Transverse colon (tissue), 4 donors: Measurements from ENCODE around the gene SCN4A. TPM values are rescaled to one million over a fixed set of nuclear protein-coding genes. Genes with fewer than 3 reads are reported as not detected.
"Not testable (repeated sequence)": the region's sequence is repeated elsewhere in the genome, so short reads cannot be mapped to it uniquely, and the experiment has no call there.

Source experiments
- DNase-seq: peaks from one replicate; pipeline ENCODE4 v3.0.0-alpha.2; 2019
- H3K27ac ChIP-seq, 4 donors: fragments of 200-600 bp; sonication (generic); 2 replicates each; pipeline ENCODE4 v1.5.1; 2016 to 2018; ENCODE audit warnings: inconsistent platforms in 4 of 4
- H3K27me3 ChIP-seq: fragments of 200-600 bp; sonication (generic); 2 replicates; pipeline ENCODE4 v1.5.1; 2017; ENCODE audit warnings: inconsistent platforms
- H3K36me3 ChIP-seq, 4 donors: fragments of 200-600 bp; sonication (generic); 2 replicates each; pipeline ENCODE4 v1.5.1; 2017 to 2019; ENCODE audit warnings: inconsistent platforms in 4 of 4
- H3K4me1 ChIP-seq, 4 donors: fragments of 200-600 bp; sonication (generic); 2 replicates each; pipeline ENCODE4 v1.5.1; 2017 to 2020; ENCODE audit warnings: inconsistent platforms in 4 of 4
- H3K4me3 ChIP-seq, 4 donors: fragments of 200-600 bp; sonication (generic); 1 replicate in 1 of 4; 2 replicates in 3 of 4; pipeline versions ENCODE4 v1.5.1 to v1.6.1; 2017 to 2019; ENCODE audit warnings: inconsistent platforms in 4 of 4
- H3K9me3 ChIP-seq, 2 donors: fragments of 200-600 bp; sonication (generic); 2 replicates each; pipeline ENCODE4 v1.5.1; 2017 to 2019; ENCODE audit warnings: inconsistent platforms in 2 of 2
- CTCF ChIP-seq, 5 experiments: fragments of 200-600 bp in 3 of 5; fragments of 450-650 bp in 2 of 5; sonication (generic) in 3 of 5; IDR thresholded peaks; 1 replicate in 2 of 5; 2 replicates in 3 of 5; pipeline ENCODE4 v1.5.1; 2016 to 2017; ENCODE audit warnings: antibody characterized with exemption in 5 of 5, inconsistent platforms in 3 of 5, mild to moderate bottlenecking in 2 of 5, moderate library complexity in 1 of 5
- EP300 ChIP-seq: sonication (generic); formaldehyde crosslinking; IDR thresholded peaks from one replicate; pipeline ENCODE4 v1.6.1; 2017; ENCODE audit warnings: antibody characterized with exemption, low read depth
- POLR2A ChIP-seq: fragments of 450-650 bp; IDR thresholded peaks from one replicate; pipeline ENCODE4 v1.6.1; 2016; ENCODE audit warnings: antibody characterized with exemption, mild to moderate bottlenecking, moderate library complexity
- POLR2AphosphoS5 ChIP-seq, 3 donors: sonication (generic); formaldehyde crosslinking; IDR thresholded peaks; one replicate each; pipeline ENCODE4 v1.6.1; 2016; ENCODE audit warnings: antibody characterized with exemption in 3 of 3
- WGBS, 2 donors: methylation state at CpG; one replicate each; pipeline ENCODE4 v1.1.5; 2018; ENCODE audit warnings: low coverage in 1 of 2; 5-methylcytosine and 5-hydroxymethylcytosine counted together
- in situ Hi-C, 4 donors: fragments of 200-750 bp; cut with MboI; loops; one replicate each; pipeline versions ENCODE4 v1.15.0 to v1.15.1; 2017; ENCODE audit warnings: low sequenced_read_pairs in 3 of 4, low pct_ligation_motif_present in 1 of 4, low pct_unique_long_range_greater_than_20kb in 1 of 4
- intact Hi-C: fragments of 100-400 bp; cut with DNase I; formaldehyde crosslinking; loops from one replicate; pipeline ENCODE4 v1.15.1; 2023; ENCODE audit warnings: low total_unique reads
- total RNA-seq, 4 donors: library from RNA; depleted of rRNA; stranded (reverse); fragments of >200 nt; gene quantifications; one replicate each; pipeline ENCODE4 v1.1.0, GENCODE V29; 2016

The SCN4A gene
- total RNA-seq: under 1 TPM in 3 of 4 donors, not detected in 1; 0.14 to 0.48 (median 0.20) TPM

GRCh38 chr17:63972796-63973195 is at the start of gene SCN4A:
Gene SCN4A, minus strand, starts transcription at chr17:63972918. Its CDS starts 77 bp downstream, at chr17:63972841.
- H3K27ac ChIP-seq: no peak within 1 kb of the TSS
- in situ Hi-C loops (no loop called here), intact Hi-C loops (no loop called here)
- no peaks in the 10 kb centered on the region for H3K27me3 ChIP-seq
- H3K36me3 ChIP-seq: no peaks in the 10 kb centered on the region
- TF ChIP-seq CTCF (IDR thresholded peaks at IDR 0.05) (no peak), POLR2AphosphoS5 (IDR thresholded peaks at IDR 0.05) (no peak), EP300 (no peak), POLR2A (no peak)
- no peak for DNase-seq
- no peaks in the 10 kb centered on the region for H3K9me3 ChIP-seq
- 93% methylated on average over 9 of the region's 14 CpGs; no CpG with 5 or more reads in 1 of the 2 donors for WGBS, 2 donors
- H3K4me3 ChIP-seq: no peak within 1 kb of the TSS
- H3K4me1 ChIP-seq: no peaks in the 10 kb centered on the region

- H3K27me3 ChIP-seq: no peaks in the 10 kb centered on the region
Observed at GRCh38 chr17:64020056-64020766, 47.5 kb upstream of the SCN4A start, which contains the start of gene ICAM2. Gene ICAM2, minus strand, starts transcription at chr17:64020633. Its CDS starts 13,942 bp downstream, at chr17:64006691.

GRCh38 chr17:64019551-64019961 is 46.8 kb upstream of the SCN4A start:
- peak overlapping the region; percentile 74 to 84 (median 78) for H3K27ac ChIP-seq
- H3K4me1 ChIP-seq: peaks cover 0 to 18% (median 0%) of the 10 kb centered on the region in 4 donors
- WGBS, 2 donors: 67 to 70% methylated on average over 8 to 9 of the region's 9 CpGs
- H3K36me3 ChIP-seq, H3K27me3 ChIP-seq, intact Hi-C loops, H3K9me3 ChIP-seq, DNase-seq: not testable (repeated sequence)
- peak overlapping the region in 3 of 4 donors; percentile 27 to 61 (median 32) for H3K4me3 ChIP-seq
- in situ Hi-C loops: loop anchor here in 1 of 4 donors (25.0 kb wide), 1 partner anchor 107 kb away; the partner anchor contains the start of genes CSHL1 and GH1

More at GRCh38 chr17:64020056-64020766, 47.5 kb upstream of the SCN4A start, which contains the start of gene ICAM2:
- intact Hi-C loops (loop anchor here (5.0 to 10.0 kb wide), 2 partner anchors 95 to 632 kb away; no protein-coding TSS in a partner anchor), in situ Hi-C loops (loop anchor here in 3 of 4 donors (10.0 to 25.0 kb wide), 4 partner anchors 95 to 115 kb away; partner anchors contain the start of genes CSHL1 (in 2 of the 3), ERN1 (in 2 of the 3) and GH1 (in 2 of the 3))
- Histone ChIP-seq H3K27ac (peak within 1 kb of the TSS; percentile 74 to 84 (median 78)), H3K4me3 (peak within 1 kb of the TSS; percentile 6 to 61 (median 30)), H3K4me1 (peaks cover 0 to 14% (median 0%) of the 10 kb centered on the region in 4 donors), H3K36me3 (no peaks in the 10 kb centered on the region), H3K9me3 (no peaks in the 10 kb centered on the region)
- 15 to 25% methylated on average over 7 to 23 of the region's 23 CpGs for WGBS, 2 donors
- peak; percentile 68 to 79 (median 77) for TF ChIP-seq POLR2AphosphoS5 (IDR thresholded peaks at IDR 0.05)
- TF ChIP-seq POLR2A: peak; percentile 66
- TF ChIP-seq EP300: no peak
- peak in 2 of 5 experiments; percentile 24 to 38 for TF ChIP-seq CTCF (IDR thresholded peaks at IDR 0.05)
- DNase-seq: peak; percentile 83

GRCh38 chr17:64017381-64017980 is 44.8 kb upstream of the SCN4A start:
- intact Hi-C loops: no loop called here
- TF ChIP-seq POLR2A: no peak
- peak in 2 of 5 experiments; percentile 31 to 36 for TF ChIP-seq CTCF (IDR thresholded peaks at IDR 0.05)
- TF ChIP-seq POLR2AphosphoS5 (IDR thresholded peaks at IDR 0.05): no peak
- no peak for TF ChIP-seq EP300
- H3K36me3 ChIP-seq: no peaks in the 10 kb centered on the region
- peaks cover 0 to 18% (median 0%) of the 10 kb centered on the region in 4 donors for H3K4me1 ChIP-seq
- H3K4me3 ChIP-seq: no peak overlapping the region
- no peaks in the 10 kb centered on the region for H3K9me3 ChIP-seq
- no peaks in the 10 kb centered on the region for H3K27me3 ChIP-seq
- H3K27ac ChIP-seq: peak overlapping the region in 3 of 4 donors; percentile 6 to 64 (median 36)
- WGBS, 2 donors: 82 to 94% methylated on average over 2 of the region's 2 CpGs
- in situ Hi-C loops: loop anchor here in 1 of 4 donors (25.0 kb wide), 1 partner anchor 105 kb away; the partner anchor contains the start of genes CSHL1 and GH1
- DNase-seq: no peak
